AG10803 (cell line): ENCODE results near the gene PLD3.

Experiments used
- DNase-seq: peaks from one replicate; pipeline ENCODE4 v3.0.0; 2010; ENCODE audit warnings: low read depth
- H3K4me3 ChIP-seq: 2 replicates; pipeline ENCODE4 v1.5.1; 2011; ENCODE audit warnings: mild to moderate bottlenecking, low read length, control low read depth
- CTCF ChIP-seq: conservative IDR thresholded peaks from 2 replicates; pipeline ENCODE4 v1.5.1; 2011; ENCODE audit warnings: mild to moderate bottlenecking, low read length, control low read depth, inconsistent platforms

Gene PLD3

GRCh38 chr19:40379446-40380198, 31.1 kb downstream of the PLD3 start:
- DNase-seq: no peak
- no peak for TF ChIP-seq CTCF
- no peak overlapping the region for H3K4me3 ChIP-seq

- no peak for TF ChIP-seq CTCF
- no peak for DNase-seq
- H3K4me3 ChIP-seq: no peak overlapping the region
These were observed 31.9 kb downstream of the PLD3 start for GRCh38 chr19:40380199-40381037.

- no peak for DNase-seq
- H3K4me3 ChIP-seq: no peak overlapping the region
- TF ChIP-seq CTCF: no peak
These were observed 32.8 kb downstream of the PLD3 start for GRCh38 chr19:40381321-40381720.

- no peak overlapping the region for H3K4me3 ChIP-seq
- no peak for DNase-seq
- TF ChIP-seq CTCF: no peak
These were observed 35.3 kb downstream of the PLD3 start for GRCh38 chr19:40383668-40384248.

- DNase-seq: no peak
- no peak for TF ChIP-seq CTCF
These were observed 38.7 kb downstream of the PLD3 start for GRCh38 chr19:40387155-40387554.

GRCh38 chr19:40388481-40388880, 40.0 kb downstream of the PLD3 start:
- no peak for TF ChIP-seq CTCF
- DNase-seq: no peak
- H3K4me3 ChIP-seq: no peak overlapping the region

More at GRCh38 chr19:40387155-40387554, 38.7 kb downstream of the PLD3 start:
- H3K4me3 ChIP-seq: no peak overlapping the region
